ENCODE measurements around the gene CPNE6.
"Not testable (repeated sequence)": the region's sequence is repeated elsewhere in the genome, so short reads cannot be mapped to it uniquely, and the experiment has no call there.

GRCh38 chr14:24029687-24030086 lies 41.7 kb upstream of the CPNE6 start:
- not testable (repeated sequence) for TF ChIP-seq POLR2A, CTCF (IDR thresholded peaks at IDR 0.05)
